DOHH2 (cell line): ENCODE measurements around the gene PRKCZ.

Experiments used
- H3F3A ChIP-seq: fragments of 200-600 bp; sonication (generic), shearing (Covaris generic); 2 replicates; pipeline ENCODE4 v1.6.0; 2016; ENCODE audit warnings: antibody characterized with exemption, mild to moderate bottlenecking; ENCODE audit not compliant: control insufficient read depth, insufficient read depth
- H3K27ac ChIP-seq: fragments of 200-600 bp; sonication (generic); 2 replicates; pipeline ENCODE4 v1.5.1; 2014; ENCODE audit warnings: low read depth, mild to moderate bottlenecking, low read length, moderate library complexity
- H3K27me3 ChIP-seq: fragments of 200-600 bp; sonication (generic); 2 replicates; pipeline ENCODE4 v1.6.1; 2014; ENCODE audit warnings: mild to moderate bottlenecking, low read length, mixed read lengths; ENCODE audit not compliant: control insufficient read depth
- H3K36me3 ChIP-seq: fragments of 200-600 bp; sonication (generic); 2 replicates; pipeline ENCODE4 v1.6.1; 2014; ENCODE audit warnings: mild to moderate bottlenecking, low read length, moderate library complexity, mixed read lengths; ENCODE audit not compliant: control insufficient read depth
- H3K4me1 ChIP-seq: fragments of 200-600 bp; sonication (generic); 2 replicates; pipeline ENCODE4 v1.6.1; 2014; ENCODE audit warnings: mild to moderate bottlenecking, low read length, mixed read lengths; ENCODE audit not compliant: control insufficient read depth
- H3K4me2 ChIP-seq: fragments of 200-600 bp; sonication (generic); 2 replicates; pipeline ENCODE4 v1.6.0; 2014; ENCODE audit warnings: mild to moderate bottlenecking, low read length, moderate library complexity
- H3K4me3 ChIP-seq: fragments of 200-600 bp; sonication (generic); 2 replicates; pipeline ENCODE4 v1.5.1; 2014; ENCODE audit warnings: mild to moderate bottlenecking, low read length, mixed read lengths
- H3K79me2 ChIP-seq: fragments of 200-600 bp; sonication (generic); 2 replicates; pipeline ENCODE4 v1.6.1; 2014; ENCODE audit warnings: mild to moderate bottlenecking, low read length, mixed read lengths; ENCODE audit not compliant: control insufficient read depth
- H3K9me2 ChIP-seq: fragments of 200-600 bp; sonication (generic); replicated peaks from 2 replicates; pipeline ENCODE4 v1.6.1; 2014; ENCODE audit warnings: mild to moderate bottlenecking, low read length, mixed read lengths; ENCODE audit not compliant: control insufficient read depth
- H3K9me3 ChIP-seq: fragments of 200-600 bp; sonication (generic); 2 replicates; pipeline ENCODE4 v1.6.1; 2014; ENCODE audit warnings: antibody characterized with exemption, low read length, mixed read lengths; ENCODE audit not compliant: control insufficient read depth, insufficient read depth
- H4K20me1 ChIP-seq: fragments of 200-600 bp; sonication (generic); 2 replicates; pipeline ENCODE4 v1.6.0; 2014; ENCODE audit warnings: low read depth, mild to moderate bottlenecking, antibody characterized with exemption, low read length, moderate library complexity; ENCODE audit not compliant: control insufficient read depth, insufficient read depth
- EZH2phosphoT487 ChIP-seq: fragments of 200-600 bp; sonication (generic); IDR thresholded peaks from 2 replicates; pipeline ENCODE4 v1.6.1; 2017; ENCODE audit warnings: borderline replicate concordance, mild to moderate bottlenecking, antibody characterized with exemption, low read length, moderate library complexity, mixed read lengths
- TF ChIP-seq, protein P1 (sequence below): fragments of 200-600 bp; sonication (generic); IDR thresholded peaks from one replicate; pipeline ENCODE4 v1.5.1; 2014; ENCODE audit warnings: antibody characterized with exemption, mild to moderate bottlenecking, low read depth, low read length; ENCODE audit not compliant: poor library complexity, severe bottlenecking

Gene PRKCZ

GRCh38 chr1:2221271-2221670 is 171.1 kb downstream of the PRKCZ start:
- Histone ChIP-seq H3F3A (no peaks in the 10 kb centered on the region), H4K20me1 (no peaks in the 10 kb centered on the region), H3K9me2 (no peaks in the 10 kb centered on the region), H3K9me3 (no peaks in the 10 kb centered on the region), H3K4me2 (no peak overlapping the region), H3K79me2 (no peaks in the 10 kb centered on the region), H3K4me1 (no peaks in the 10 kb centered on the region), H3K4me3 (no peak overlapping the region), H3K36me3 (no peaks in the 10 kb centered on the region), H3K27me3 (peaks cover 2% of the 10 kb centered on the region; the same call in 1 of the 2 replicates), H3K27ac (no peak overlapping the region)
- TF ChIP-seq EZH2phosphoT487, result no peak
- TF ChIP-seq, protein P1, sequence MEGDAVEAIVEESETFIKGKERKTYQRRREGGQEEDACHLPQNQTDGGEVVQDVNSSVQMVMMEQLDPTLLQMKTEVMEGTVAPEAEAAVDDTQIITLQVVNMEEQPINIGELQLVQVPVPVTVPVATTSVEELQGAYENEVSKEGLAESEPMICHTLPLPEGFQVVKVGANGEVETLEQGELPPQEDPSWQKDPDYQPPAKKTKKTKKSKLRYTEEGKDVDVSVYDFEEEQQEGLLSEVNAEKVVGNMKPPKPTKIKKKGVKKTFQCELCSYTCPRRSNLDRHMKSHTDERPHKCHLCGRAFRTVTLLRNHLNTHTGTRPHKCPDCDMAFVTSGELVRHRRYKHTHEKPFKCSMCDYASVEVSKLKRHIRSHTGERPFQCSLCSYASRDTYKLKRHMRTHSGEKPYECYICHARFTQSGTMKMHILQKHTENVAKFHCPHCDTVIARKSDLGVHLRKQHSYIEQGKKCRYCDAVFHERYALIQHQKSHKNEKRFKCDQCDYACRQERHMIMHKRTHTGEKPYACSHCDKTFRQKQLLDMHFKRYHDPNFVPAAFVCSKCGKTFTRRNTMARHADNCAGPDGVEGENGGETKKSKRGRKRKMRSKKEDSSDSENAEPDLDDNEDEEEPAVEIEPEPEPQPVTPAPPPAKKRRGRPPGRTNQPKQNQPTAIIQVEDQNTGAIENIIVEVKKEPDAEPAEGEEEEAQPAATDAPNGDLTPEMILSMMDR, result no peak

GRCh38 chr1:2224170-2224584 is 174.0 kb downstream of the PRKCZ start:
- Histone ChIP-seq H3K4me3 (no peak overlapping the region), H3K9me2 (no peaks in the 10 kb centered on the region), H3K4me2 (no peak overlapping the region), H3K9me3 (no peaks in the 10 kb centered on the region), H3K36me3 (no peaks in the 10 kb centered on the region), H3F3A (no peaks in the 10 kb centered on the region), H3K4me1 (peaks cover 6% of the 10 kb centered on the region; the same call in 1 of the 2 replicates), H3K27ac (no peak overlapping the region), H3K27me3 (peaks cover 12% of the 10 kb centered on the region), H4K20me1 (no peaks in the 10 kb centered on the region), H3K79me2 (no peaks in the 10 kb centered on the region)
- TF ChIP-seq, protein P1, result no peak
- no peak for TF ChIP-seq EZH2phosphoT487

- Histone ChIP-seq H3F3A (no peaks in the 10 kb centered on the region), H3K9me2 (no peaks in the 10 kb centered on the region), H3K9me3 (no peaks in the 10 kb centered on the region), H3K27me3 (peaks cover 17% of the 10 kb centered on the region), H3K4me2 (no peak overlapping the region), H3K4me1 (peaks cover 6% of the 10 kb centered on the region; the same call in 1 of the 2 replicates), H4K20me1 (0 out of 2 replicates have a peak, but pooled peaks cover 2% of the 10 kb centered on the region), H3K36me3 (no peaks in the 10 kb centered on the region), H3K27ac (no peak overlapping the region), H3K4me3 (no peak overlapping the region), H3K79me2 (no peaks in the 10 kb centered on the region)
- TF ChIP-seq, protein P1, result no peak
- TF ChIP-seq EZH2phosphoT487, result no peak
Measured at GRCh38 chr1:2224631-2225428, 174.6 kb downstream of the PRKCZ start.
